K562 (cell line): ENCODE measurements around the gene PHETA1. TPM values are rescaled to one million over a fixed set of nuclear protein-coding genes. Genes with fewer than 3 reads are reported as not detected.

Experiments
- BCLAF1 ChIP-seq, 2 experiments: fragments of 450-650 bp in 1 of 2; IDR thresholded peaks; 2 replicates each; pipeline ENCODE4 v1.6.1; 2011 to 2017; ENCODE audit warnings: low read depth in 2 of 2, antibody characterized with exemption in 1 of 2, borderline replicate concordance in 1 of 2, low read length in 1 of 2, mild to moderate bottlenecking in 1 of 2, mixed read lengths in 1 of 2; ENCODE audit not compliant: control insufficient read depth in 1 of 2
- CC2D1A ChIP-seq: fragments of 450-650 bp; IDR thresholded peaks from 2 replicates; pipeline ENCODE4 v1.6.1; 2017; ENCODE audit warnings: mild to moderate bottlenecking
- CUX1 ChIP-seq: fragments of 200-800 bp; sonication (Bioruptor generic); IDR thresholded peaks from 2 replicates; pipeline ENCODE4 v1.6.1; 2016; ENCODE audit warnings: missing genetic modification characterization, missing compliant biosample characterization
- DIDO1 ChIP-seq: fragments of 450-650 bp; IDR thresholded peaks from 2 replicates; pipeline ENCODE4 v1.6.1; 2016; ENCODE audit warnings: low read depth, missing biosample characterization, missing genetic modification characterization
- HDAC8 ChIP-seq: fragments of 450-650 bp; IDR thresholded peaks from 2 replicates; pipeline ENCODE4 v1.6.1; 2016; ENCODE audit warnings: mild to moderate bottlenecking, missing genetic modification characterization, moderate library complexity, missing compliant biosample characterization
- HMGN3 ChIP-seq: IDR thresholded peaks from 2 replicates; pipeline ENCODE4 v1.6.1; 2011; ENCODE audit warnings: borderline replicate concordance, low read depth, mild to moderate bottlenecking, mixed read lengths, low read length; ENCODE audit not compliant: insufficient read length; ENCODE audit errors: extremely low read depth
- HOMEZ ChIP-seq: fragments of 250-450 bp; sonication (Bioruptor Pico); IDR thresholded peaks from 2 replicates; pipeline ENCODE4 v1.4.0; 2020; ENCODE audit warnings: mild to moderate bottlenecking, moderate library complexity
- JUND ChIP-seq, 2 experiments: IDR thresholded peaks; 2 replicates in 1 of 2; 3 replicates in 1 of 2; pipeline ENCODE4 v1.6.1; 2011; ENCODE audit warnings: borderline replicate concordance in 2 of 2, low read depth in 2 of 2, low read length in 2 of 2, improper control_type of control experiment in 1 of 2, missing biosample characterization in 1 of 2, missing genetic modification characterization in 1 of 2, missing genetic modification reagents in 1 of 2
- KLF10 ChIP-seq: fragments of 250-450 bp; sonication (Bioruptor Pico); IDR thresholded peaks from 2 replicates; pipeline ENCODE4 v1.6.1; 2021; ENCODE audit warnings: matching md5 sums
- MAFK ChIP-seq: IDR thresholded peaks from 2 replicates; pipeline ENCODE4 v1.6.1; 2011; ENCODE audit warnings: low read length, improper control_type of control experiment
- NFYB ChIP-seq: IDR thresholded peaks from 2 replicates; pipeline ENCODE4 v1.6.1; 2011; ENCODE audit warnings: mild to moderate bottlenecking, moderate library complexity; ENCODE audit not compliant: insufficient read length; ENCODE audit errors: extremely low read depth
- NKRF ChIP-seq: fragments of 450-650 bp; IDR thresholded peaks from 2 replicates; pipeline ENCODE4 v1.6.1; 2016; ENCODE audit warnings: borderline replicate concordance
- POLR2B ChIP-seq: fragments of 450-650 bp; IDR thresholded peaks from 2 replicates; pipeline ENCODE4 v1.6.1; 2018; ENCODE audit warnings: low read depth; ENCODE audit not compliant: partially characterized antibody
- POLR3A ChIP-seq: IDR thresholded peaks from 2 replicates; pipeline ENCODE4 v1.6.1; 2011; ENCODE audit warnings: borderline replicate concordance, mild to moderate bottlenecking, moderate library complexity; ENCODE audit not compliant: insufficient read length, insufficient read depth; ENCODE audit errors: extremely low read depth
- polyA plus RNA-seq, 8 experiments: library from polyadenylated mRNA; depleted of rRNA in 4 of 8; stranded (reverse) in 5 of 8; unstranded in 3 of 8; fragments of >200 nt; fragmentation: Nextera tagmentation in 2 of 8; fragmentation: Illumina TruSeq in 1 of 8; extraction: Ambion mirVana in 2 of 8; extraction: Trizol in 1 of 8; gene quantifications; 2 replicates each; pipeline versions ENCODE4 v1.2.1 to v1.2.3, GENCODE V29; 2011 to 2014; ENCODE audit warnings: inconsistent platforms in 1 of 8, missing spikeins in 1 of 8
- total RNA-seq, 7 experiments: library from RNA; depleted of rRNA in 6 of 7; stranded (reverse); fragments of >200 nt in 6 of 7; fragmentation: Illumina TruSeq in 2 of 7; extraction: Trizol in 2 of 7; gene quantifications; 2 replicates each; pipeline versions ENCODE4 v1.2.1 to v1.2.3, GENCODE V29; 2011 to 2021; ENCODE audit warnings: low replicate concordance in 1 of 7

Gene PHETA1
- total and polyA plus RNA-seq, 9 of the 15 experiments (the other 6 are each of a cell fraction or from before 2014, with no cell fraction given), result 0.03 to 12.4 (median 3.0) TPM

- TF ChIP-seq NKRF (peak; percentile 64), HOMEZ (no peak), JUND (IDR thresholded peaks at IDR 0.05; ENCODE audit: borderline replicate concordance, low read depth, low read length) (peak; percentile 49), JUND (tag; IDR thresholded peaks at IDR 0.05; ENCODE audit: borderline replicate concordance, low read depth, low read length) (no peak), BCLAF1 (IDR thresholded peaks at IDR 0.05; ENCODE audit: borderline replicate concordance in 1 of 2, control insufficient read depth in 1 of 2, low read depth in 2 of 2, low read length in 1 of 2) (no peak), CC2D1A (no peak), POLR2B (no peak), NFYB (no peak), MAFK (no peak), CUX1 (CRISPR knock-in tag) (no peak), KLF10 (CRISPR knock-in tag) (no peak), DIDO1 (tag) (no peak), POLR3A (no peak), HDAC8 (tag) (no peak), HMGN3 (peak; percentile 91)
Measured at GRCh38 chr12:111409780-111410430, 41.0 kb upstream of the PHETA1 start (continued).
